Neural cell (in vitro differentiated cells): ENCODE results near the gene NLRC5.

Experiments used
- CTCF ChIP-seq: fragments of 450-650 bp; IDR thresholded peaks from 2 replicates; pipeline ENCODE4 v1.5.1; 2014; ENCODE audit warnings: antibody characterized with exemption, mild to moderate bottlenecking, moderate library complexity; ENCODE audit not compliant: poor library complexity, severe bottlenecking
- EP300 ChIP-seq: fragments of 450-650 bp; conservative IDR thresholded peaks from 2 replicates; pipeline ENCODE4 v1.6.1; 2014; ENCODE audit warnings: antibody characterized with exemption, mild to moderate bottlenecking, moderate library complexity; ENCODE audit not compliant: poor library complexity, severe bottlenecking
- EZH2 ChIP-seq: fragments of 200-600, 300-800 bp; shearing (Covaris generic), sonication (generic); IDR thresholded peaks from 2 replicates; pipeline ENCODE4 v1.6.1; 2014; ENCODE audit warnings: antibody characterized with exemption, low read length, borderline replicate concordance, mild to moderate bottlenecking; ENCODE audit not compliant: insufficient read depth, poor library complexity, severe bottlenecking
- MXI1 ChIP-seq: fragments of 450-650 bp; conservative IDR thresholded peaks from 2 replicates; pipeline ENCODE4 v1.6.1; 2014; ENCODE audit warnings: antibody characterized with exemption, mild to moderate bottlenecking; ENCODE audit not compliant: poor library complexity, severe bottlenecking
- POLR2AphosphoS5 ChIP-seq: IDR thresholded peaks from 2 replicates; pipeline ENCODE4 v1.6.1; 2012
- RAD21 ChIP-seq: fragments of 450-650 bp; conservative IDR thresholded peaks from 2 replicates; pipeline ENCODE4 v1.6.1; 2014; ENCODE audit warnings: antibody characterized with exemption, mild to moderate bottlenecking, moderate library complexity
- REST ChIP-seq: IDR thresholded peaks from 2 replicates; pipeline ENCODE4 v1.6.1; 2012; ENCODE audit warnings: borderline replicate concordance
- SMC3 ChIP-seq: fragments of 450-650 bp; conservative IDR thresholded peaks from 2 replicates; pipeline ENCODE4 v1.6.1; 2014; ENCODE audit warnings: antibody characterized with exemption, mild to moderate bottlenecking, moderate library complexity; ENCODE audit not compliant: poor library complexity
- TAF1 ChIP-seq: IDR thresholded peaks from 2 replicates; pipeline ENCODE4 v1.6.1; 2012; ENCODE audit warnings: low read depth

DNA sequence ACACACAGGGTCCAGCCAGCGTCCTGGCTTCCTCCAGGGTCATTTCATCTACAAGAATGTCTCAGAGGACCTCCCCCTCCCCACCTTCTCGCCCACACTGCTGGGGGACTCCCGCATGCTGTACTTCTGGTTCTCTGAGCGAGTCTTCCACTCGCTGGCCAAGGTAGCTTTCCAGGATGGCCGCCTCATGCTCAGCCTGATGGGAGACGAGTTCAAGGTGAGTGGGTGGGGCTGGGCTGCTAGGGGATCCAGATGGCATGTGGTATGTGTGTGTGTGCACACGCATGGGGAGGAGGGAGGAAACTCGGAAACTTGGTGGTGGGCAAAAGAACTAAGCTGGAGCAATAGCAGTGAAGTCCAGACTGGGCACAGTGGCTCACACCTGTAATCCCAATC lies 16.1 kb upstream of the NLRC5 start:
- TF ChIP-seq POLR2AphosphoS5 (no peak), CTCF (no peak), REST (no peak), EP300 (no peak), SMC3 (no peak), MXI1 (no peak), RAD21 (no peak), EZH2 (no peak), TAF1 (no peak)
